Motor neuron (in vitro differentiated cells): ENCODE measurements around the gene FBXL16. TPM values are rescaled to one million over a fixed set of nuclear protein-coding genes. Genes with fewer than 3 reads are reported as not detected.

ENCODE experiments used
- ATAC-seq, 8 experiments: fragments of 200-7000 bp; cut with Tn5 transposase; replicated peaks in 6 of 8; 2 replicates each; pipeline ENCODE4 v1.8.0; 2021; ENCODE audit warnings: mild to moderate bottlenecking in 8 of 8, moderate library complexity in 8 of 8
- H3K27ac ChIP-seq, 2 donors: fragments of 250-450 bp; sonication (Bioruptor Pico); 2 replicates each; pipeline ENCODE4 v1.9.0; 2021; ENCODE audit warnings: antibody characterized with exemption in 2 of 2, mild to moderate bottlenecking in 2 of 2, moderate library complexity in 1 of 2
- H3K4me1 ChIP-seq, 2 donors: fragments of 250-450 bp; sonication (Bioruptor Pico); replicated peaks in 1 of 2; 2 replicates each; pipeline ENCODE4 v1.6.1; 2021; ENCODE audit warnings: antibody characterized with exemption in 2 of 2, mild to moderate bottlenecking in 2 of 2, moderate library complexity in 1 of 2
- H3K4me3 ChIP-seq, 5 donors: fragments of 250-450 bp; sonication (Bioruptor Pico); 2 replicates each; pipeline ENCODE4 v1.9.0; 2021; ENCODE audit warnings: antibody characterized with exemption in 5 of 5, mild to moderate bottlenecking in 5 of 5, moderate library complexity in 4 of 5
- WGBS, 10 experiments: fragments of 450-650 bp; shearing (Covaris generic); methylation state at CpG; one replicate each; pipeline ENCODE4 v1.0.0; 2022; 5-methylcytosine and 5-hydroxymethylcytosine counted together
- in situ Hi-C, 9 experiments: fragments of 400-800 bp; cut with MboI; loops; one replicate each; pipeline ENCODE4 v1.15.0; 2021; ENCODE audit warnings: low sequenced_read_pairs in 9 of 9, low pct_unique_long_range_greater_than_20kb in 2 of 9; ENCODE audit not compliant: unreplicated experiment in 9 of 9
- total RNA-seq, 8 experiments: library from RNA; unstranded; fragments of 300-600 nt; gene quantifications; 2 replicates each; pipeline versions ENCODE4 v1.2.3 to v1.2.4, GENCODE V29; 2022

The FBXL16 gene
- total RNA-seq, 8 experiments from 2014 or later: 0.31 to 13.5 (median 6.3) TPM

GRCh38 chr16:732936-733335, 27.3 kb upstream of the FBXL16 start:
- in situ Hi-C loops: no loop called here
- Histone ChIP-seq H3K4me1 (peaks cover 0 to 2% of the 10 kb centered on the region in 2 donors), H3K4me3 (no peak overlapping the region), H3K27ac (no peak overlapping the region)
- ATAC-seq: no peak
- 87 to 100% (median 97%) methylated on average over 1 to 6 of the region's 13 CpGs; no CpG with 5 or more reads in 7 of the 10 experiments for WGBS, 10 experiments

GRCh38 chr16:732332-732731, 26.7 kb upstream of the FBXL16 start:
- 76 to 100% (median 94%) methylated on average over 2 to 9 of the region's 12 CpGs; no CpG with 5 or more reads in 5 of the 10 experiments for WGBS, 10 experiments
- Histone ChIP-seq H3K4me1 (peaks cover 0 to 2% of the 10 kb centered on the region in 2 donors), H3K4me3 (no peak overlapping the region), H3K27ac (no peak overlapping the region)
- in situ Hi-C loops: no loop called here
- no peak for ATAC-seq

- in situ Hi-C loops: no loop called here
- no peak overlapping the region for H3K4me3 ChIP-seq
- WGBS, 10 experiments: 80 to 100% (median 90%) methylated on average over 1 to 7 of the region's 22 CpGs; no CpG with 5 or more reads in 5 of the 10 experiments
These were observed 25.3 kb upstream of the FBXL16 start for GRCh38 chr16:730666-731509.

GRCh38 chr16:729768-730665, 24.4 kb upstream of the FBXL16 start:
- 78 to 100% (median 93%) methylated on average over 2 to 14 of the region's 37 CpGs; no CpG with 5 or more reads in 5 of the 10 experiments for WGBS, 10 experiments
- no peak for ATAC-seq
- Histone ChIP-seq H3K4me3 (no peak overlapping the region), H3K4me1 (peaks cover 0 to 6% of the 10 kb centered on the region in 2 donors), H3K27ac (no peak overlapping the region)
- in situ Hi-C loops: no loop called here

More at GRCh38 chr16:730666-731509, 25.3 kb upstream of the FBXL16 start:
- Histone ChIP-seq H3K4me1 (peaks cover 0 to 6% of the 10 kb centered on the region in 2 donors), H3K27ac (no peak overlapping the region)
- ATAC-seq: no peak

- in situ Hi-C loops: no loop called here
- no peak overlapping the region for H3K27ac ChIP-seq
- peak overlapping the region in 2 of 5 donors; percentile 42 to 52 for H3K4me3 ChIP-seq
- 85 to 100% methylated on average over 2 to 23 of the region's 55 CpGs; no CpG with 5 or more reads in 8 of the 10 experiments for WGBS, 10 experiments
- ATAC-seq: no peak
- H3K4me1 ChIP-seq: peaks cover 0 to 6% of the 10 kb centered on the region in 2 donors
These were observed 23.5 kb upstream of the FBXL16 start for GRCh38 chr16:728890-729744.

GRCh38 chr16:728131-728889, 22.7 kb upstream of the FBXL16 start:
- peak; percentile 61 to 74 (median 66) for ATAC-seq
- WGBS, 10 experiments: 5% methylated on average over 11 of the region's 80 CpGs; no CpG with 5 or more reads in 9 of the 10 experiments
- in situ Hi-C loops: no loop called here
- Histone ChIP-seq H3K4me3 (peak overlapping the region; percentile 40 to 52 (median 43)), H3K4me1 (peaks cover 0 to 6% of the 10 kb centered on the region in 2 donors), H3K27ac (peak overlapping the region; percentile 26 to 72)

- H3K27ac ChIP-seq: peak overlapping the region; percentile 26 to 72
- WGBS, 10 experiments: 0% methylated on average over 4 of the region's 61 CpGs; no CpG with 5 or more reads in 9 of the 10 experiments
- H3K4me3 ChIP-seq: peak overlapping the region; percentile 40 to 52 (median 43)
- in situ Hi-C loops: no loop called here
- peak; percentile 6 to 23 (median 11) for ATAC-seq
- peaks cover 0 to 6% of the 10 kb centered on the region in 2 donors for H3K4me1 ChIP-seq
These were observed 21.8 kb upstream of the FBXL16 start for GRCh38 chr16:727291-727977.

- H3K4me1 ChIP-seq: peaks cover 6 to 12% of the 10 kb centered on the region in 2 donors
- in situ Hi-C loops: no loop called here
- WGBS, 10 experiments: 30 to 40% methylated on average over 2 to 5 of the region's 88 CpGs; no CpG with 5 or more reads in 8 of the 10 experiments
- peak within 1 kb of the TSS; percentile 26 to 72 for H3K27ac ChIP-seq
- ATAC-seq: peak; percentile 12 to 66 (median 48)
- peak within 1 kb of the TSS; percentile 40 to 52 (median 43) for H3K4me3 ChIP-seq
These were observed 21.1 kb upstream of the FBXL16 start, which contains the start of the genes CCDC78 and HAGHL for GRCh38 chr16:726438-727290. TSS of gene CCDC78 (minus strand) at chr16:726443. CDS start at chr16:726367, 76 bp downstream. TSS of gene HAGHL (plus strand) at chr16:727106. CDS start at chr16:727510, 404 bp downstream.

GRCh38 chr16:726188-726437, 20.5 kb upstream of the FBXL16 start:
- H3K4me3 ChIP-seq: no peak overlapping the region
- H3K4me1 ChIP-seq: peaks cover 7 to 15% of the 10 kb centered on the region in 2 donors
- in situ Hi-C loops: no loop called here
- H3K27ac ChIP-seq: no peak overlapping the region
- WGBS, 10 experiments: no CpG with 5 or more reads among the region's 9 CpGs
- ATAC-seq: no peak

- Histone ChIP-seq H3K27ac (no peak overlapping the region), H3K4me1 (peaks cover 7 to 15% of the 10 kb centered on the region in 2 donors), H3K4me3 (no peak overlapping the region)
- WGBS, 10 experiments: 100% methylated on average over 2 of the region's 23 CpGs; no CpG with 5 or more reads in 9 of the 10 experiments
- in situ Hi-C loops: no loop called here
- ATAC-seq: no peak
These were observed 20.0 kb upstream of the FBXL16 start for GRCh38 chr16:725463-726187.
